ENCODE results near the gene NBPF19. TPM values are rescaled to one million over a fixed set of nuclear protein-coding genes. Genes with fewer than 3 reads are reported as not detected.
"Not testable (repeated sequence)": the region's sequence is repeated elsewhere in the genome, so short reads cannot be mapped to it uniquely, and the experiment has no call there.

NBPF19 gene
- polyA plus RNA-seq, 2 donors = 5.4 to 7.5 TPM

DNA sequence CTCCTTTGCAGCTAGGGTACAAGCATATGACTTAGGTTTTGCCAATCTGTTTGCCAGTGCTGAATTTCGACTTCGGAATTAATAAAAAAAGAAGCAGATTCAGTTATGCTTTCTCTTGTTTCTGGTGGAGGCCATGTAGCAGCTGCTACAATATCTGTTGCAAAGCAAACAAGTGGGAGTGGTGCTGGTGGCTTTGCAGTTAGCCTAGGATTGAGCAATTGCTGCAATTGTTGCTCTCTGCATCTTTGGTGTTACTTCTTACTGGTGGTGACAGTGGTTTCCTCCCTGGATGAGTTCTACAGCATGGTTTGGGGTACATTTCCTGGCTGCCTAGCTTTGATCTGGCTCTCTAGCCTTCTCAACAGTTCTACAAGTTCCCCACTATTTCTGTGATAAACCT is 110.7 kb downstream of the NBPF19 start:
- no CpG with 5 or more reads among the region's 2 CpGs for WGBS, 2 donors
- not testable (repeated sequence) for H3K9me3 ChIP-seq (ENCODE audit: control insufficient read depth in 2 of 2, insufficient read depth in 1 of 2, low read depth in 1 of 2, low read length in 1 of 2); H3K36me3 ChIP-seq (ENCODE audit: control insufficient read depth in 2 of 2, insufficient read depth in 2 of 2, low read length in 1 of 2); H3K27ac ChIP-seq (ENCODE audit: low read depth in 2 of 2, low read length in 1 of 2); H3K4me3 ChIP-seq (ENCODE audit: low read depth in 1 of 2, low read length in 2 of 2); H3K27me3 ChIP-seq (ENCODE audit: control insufficient read depth in 1 of 2, insufficient read depth in 2 of 2, low read length in 2 of 2); H3K4me1 ChIP-seq (ENCODE audit: control insufficient read depth in 2 of 2, insufficient read depth in 2 of 2, low read length in 1 of 2)

Other genes starting within 250 kb of the NBPF19 start
- gene PPIAL4C, start 108.8 kb downstream of the NBPF19 start, polyA plus RNA-seq = not detected

Measured in esophagus (tissue), 2 donors.